CD4-positive, alpha-beta T cell treated with Interferon gamma for 1 hour (primary cell): ENCODE measurements around the gene DZANK1.
"Not testable (repeated sequence)": the region's sequence is repeated elsewhere in the genome, so short reads cannot be mapped to it uniquely, and the experiment has no call there.

ENCODE experiments used
- DNase-seq: peaks from one replicate; pipeline ENCODE4 v3.0.0-alpha.2; 2020

Gene DZANK1

DNA sequence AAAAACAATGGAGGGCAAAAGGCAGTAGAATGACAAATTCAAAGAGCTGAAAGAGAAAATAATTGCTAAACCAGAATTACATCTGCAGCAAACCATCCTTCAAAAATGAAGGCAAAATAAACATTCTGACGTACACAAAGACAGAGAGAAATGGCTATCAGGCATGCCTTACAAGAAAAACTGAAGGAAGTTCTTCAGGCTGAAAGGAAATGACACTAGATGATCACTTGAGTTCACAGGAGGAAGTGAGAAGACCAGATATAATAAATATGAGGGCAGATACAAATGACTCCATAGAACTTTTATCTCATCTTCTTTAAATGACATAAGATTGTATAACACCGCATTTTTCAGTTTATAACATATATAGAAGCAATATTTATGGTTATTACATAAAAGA lies 30.0 kb downstream of the DZANK1 start:
- DNase-seq: no peak

- no peak for DNase-seq
These were observed 35.6 kb downstream of the DZANK1 start for GRCh38 chr20:18431206-18431605.

DNA sequence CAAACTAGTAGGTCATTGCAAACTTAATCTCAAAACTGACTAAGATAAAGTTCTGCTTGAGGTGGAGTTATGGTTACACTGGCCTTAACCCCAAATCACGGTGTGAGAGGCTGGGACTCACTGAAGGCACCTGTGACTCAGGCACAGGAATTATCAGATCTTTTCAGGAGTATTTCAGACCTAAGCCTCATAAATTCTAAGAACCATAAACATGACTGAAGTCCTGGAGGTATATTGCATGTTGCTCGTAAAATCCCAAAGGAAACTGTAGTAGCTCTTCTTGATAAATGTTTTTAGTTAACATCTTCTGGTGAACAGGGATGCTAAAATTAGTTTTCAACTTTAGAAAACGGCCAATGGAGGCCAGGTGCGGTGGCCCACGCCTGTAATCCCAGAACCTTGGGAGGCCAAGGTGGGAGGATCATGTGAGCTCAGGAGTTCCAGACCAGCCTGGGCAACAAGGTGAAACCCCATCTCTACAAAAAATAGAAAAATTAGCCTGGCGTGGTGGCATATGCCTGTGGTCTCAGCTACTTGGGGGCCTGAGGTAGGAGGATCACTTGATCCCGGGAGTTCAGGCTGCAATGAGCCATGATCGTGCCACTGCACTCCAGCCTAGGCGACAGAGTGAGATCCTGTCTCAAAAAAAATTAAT lies 36.5 kb downstream of the DZANK1 start:
- no peak for DNase-seq

- no peak for DNase-seq
These were observed 38.2 kb downstream of the DZANK1 start for GRCh38 chr20:18428490-18429173.

GRCh38 chr20:18427214-18427613 lies 39.6 kb downstream of the DZANK1 start:
- no peak for DNase-seq

DNA sequence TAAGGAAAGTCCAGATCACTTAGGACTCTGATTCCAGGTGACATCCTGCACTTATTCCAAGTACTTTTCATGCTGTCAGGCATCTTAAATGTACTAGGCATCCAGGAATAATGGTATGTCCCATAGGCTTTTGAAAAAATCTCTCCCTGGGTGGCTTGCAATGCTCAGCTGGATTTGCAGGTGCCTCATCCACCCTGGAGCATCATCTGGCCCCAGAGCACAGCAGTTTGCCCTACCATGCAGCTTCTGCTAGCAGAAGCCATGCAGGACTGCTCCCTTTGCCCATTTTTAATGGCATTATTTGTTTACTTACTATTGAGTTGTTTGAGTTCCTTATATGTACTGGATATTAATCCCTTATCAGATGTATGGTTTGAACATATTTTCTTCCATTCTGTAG lies 45.2 kb downstream of the DZANK1 start:
- DNase-seq: no peak

DNA sequence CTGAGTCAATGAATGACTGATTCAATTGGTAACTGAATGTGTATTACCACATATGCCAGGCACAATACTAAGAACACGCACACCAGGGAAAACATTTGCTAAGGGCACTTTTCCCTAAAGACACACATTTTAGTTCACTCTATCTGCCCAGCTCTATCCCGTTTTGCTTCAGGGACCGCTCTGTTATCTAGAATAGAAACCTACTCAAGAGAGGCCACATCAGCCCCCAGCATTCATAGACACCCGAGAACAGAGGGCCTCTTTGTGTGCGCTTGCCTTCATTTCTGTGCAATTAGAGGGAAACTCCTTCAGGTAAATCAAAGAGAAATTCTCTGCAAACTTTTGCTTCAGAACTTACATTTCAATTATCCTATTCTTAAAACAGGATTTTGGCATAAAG lies 50.3 kb downstream of the DZANK1 start:
- no peak for DNase-seq

DNA sequence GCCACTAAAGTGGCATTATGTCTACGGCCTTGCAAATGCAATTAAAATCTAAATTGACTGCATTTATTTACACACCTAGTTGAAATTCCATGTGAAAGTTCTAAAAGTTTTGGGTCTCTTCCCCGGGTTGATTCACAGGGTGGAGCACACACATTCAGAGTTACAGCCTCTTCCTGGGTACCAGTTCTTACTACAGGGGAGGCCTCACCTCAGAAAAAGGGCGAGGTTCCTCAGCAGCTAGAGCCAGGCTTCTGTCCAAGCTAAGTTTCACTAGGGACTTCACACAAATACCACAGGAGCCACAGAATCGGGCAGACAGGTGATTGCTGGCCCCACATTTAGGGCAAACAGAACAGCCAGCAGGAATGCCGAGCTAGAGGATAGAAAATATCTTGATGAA lies 52.7 kb downstream of the DZANK1 start:
- no peak for DNase-seq

DNA sequence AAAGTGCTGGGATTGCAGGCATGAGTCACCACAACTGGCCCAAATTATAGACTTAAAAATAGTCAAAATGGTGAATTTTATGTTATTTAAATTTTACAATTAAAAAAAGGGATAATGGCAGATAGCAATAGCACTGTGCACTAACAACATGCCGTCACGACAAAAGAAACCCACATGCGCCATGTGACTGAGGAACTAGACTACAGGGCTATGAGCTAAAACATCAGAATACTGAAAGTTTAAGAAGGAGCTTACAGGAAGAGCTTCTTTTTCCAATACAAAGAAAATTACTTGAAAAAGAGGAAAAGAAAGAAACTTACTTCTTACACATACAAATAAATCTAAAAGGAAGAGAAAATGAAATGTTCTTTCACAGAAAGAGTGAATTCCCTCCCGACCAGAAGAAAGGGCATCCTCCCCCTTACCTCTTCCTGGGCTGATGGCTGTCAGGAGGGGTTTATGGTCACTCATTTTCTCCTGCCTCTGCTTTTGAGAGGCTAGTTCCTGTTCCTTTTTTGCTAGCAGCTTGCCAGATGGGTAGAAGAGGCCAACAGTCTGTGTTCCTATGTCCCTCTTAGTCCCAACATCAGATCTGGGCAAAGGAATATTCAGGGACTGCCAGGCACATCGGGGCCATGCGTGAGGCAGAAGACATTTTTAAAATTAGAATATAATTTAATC lies 54.5 kb downstream of the DZANK1 start:
- no peak for DNase-seq

- no peak for DNase-seq
These were observed 61.0 kb downstream of the DZANK1 start for GRCh38 chr20:18405826-18406225.

- no peak for DNase-seq
These were observed 62.7 kb downstream of the DZANK1 start for GRCh38 chr20:18404172-18404571.

- DNase-seq: no peak
These were observed 63.6 kb downstream of the DZANK1 start for GRCh38 chr20:18403269-18403668.

- DNase-seq: no peak
These were observed 65.5 kb downstream of the DZANK1 start for GRCh38 chr20:18401305-18401704.

- no peak for DNase-seq
These were observed 66.4 kb downstream of the DZANK1 start for GRCh38 chr20:18400460-18400859.

DNA sequence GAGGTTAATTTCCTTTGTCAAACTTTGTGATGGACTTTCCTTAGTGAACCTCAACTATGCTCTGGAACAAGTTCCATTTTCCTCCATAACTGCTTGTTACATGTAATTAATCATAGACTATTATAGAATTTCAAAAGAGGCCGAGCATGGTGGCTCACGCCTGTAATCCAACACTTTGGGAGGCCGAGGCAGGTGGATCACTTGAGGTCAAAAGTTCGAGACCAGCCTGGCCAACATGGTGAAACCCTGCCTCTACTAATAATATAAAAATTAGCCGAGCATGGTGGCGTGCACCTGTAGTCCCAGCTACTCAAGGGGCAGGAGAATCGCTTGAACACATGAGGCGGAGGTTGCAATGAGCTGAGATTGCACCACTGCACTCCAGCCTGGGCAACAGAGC lies 68.1 kb downstream of the DZANK1 start:
- not testable (repeated sequence) for DNase-seq

DNA sequence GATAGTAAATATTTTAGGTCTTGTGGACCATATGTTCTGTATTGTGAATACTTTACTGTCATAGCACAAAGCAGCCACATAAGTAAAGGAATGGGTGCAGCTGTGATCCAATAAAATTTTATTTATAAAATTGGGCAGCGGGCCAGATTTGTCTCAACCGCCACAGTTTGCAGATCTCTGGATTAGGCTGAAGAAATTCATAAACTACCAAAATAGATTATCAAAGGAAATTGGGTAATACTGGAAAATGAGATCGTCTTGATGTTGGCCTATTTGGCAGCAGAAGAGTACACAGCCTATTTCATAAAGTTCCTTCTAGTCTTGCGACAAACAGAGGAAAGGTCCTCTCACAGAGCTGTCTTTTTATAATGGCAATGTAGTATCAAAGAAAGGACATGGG lies 69.8 kb downstream of the DZANK1 start:
- DNase-seq: no peak

GRCh38 chr20:18395544-18395943 lies 71.3 kb downstream of the DZANK1 start:
- no peak for DNase-seq

- DNase-seq: no peak
These were observed 72.5 kb downstream of the DZANK1 start for GRCh38 chr20:18394363-18394762.

- DNase-seq: no peak
These were observed 75.1 kb downstream of the DZANK1 start for GRCh38 chr20:18391686-18392085.

DNA sequence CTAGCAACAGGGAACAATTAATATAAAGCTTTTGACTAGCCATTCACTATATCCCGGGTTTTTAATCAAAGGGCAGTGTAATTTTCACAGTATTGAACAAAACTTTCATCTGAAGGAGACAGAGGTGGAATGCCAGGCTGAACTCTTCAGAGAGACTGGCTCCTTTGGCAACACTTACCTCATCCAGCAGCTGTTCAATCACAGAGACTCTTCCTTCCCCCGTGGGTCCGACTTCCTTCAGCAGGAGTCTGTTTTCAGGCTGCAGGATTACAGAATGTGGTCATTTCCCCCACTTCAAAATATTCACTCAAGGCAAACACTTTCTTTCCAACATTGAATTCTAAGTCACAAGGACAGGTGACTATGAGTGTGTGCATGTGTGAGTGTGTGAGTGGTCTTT lies 76.6 kb downstream of the DZANK1 start:
- no peak for DNase-seq

- DNase-seq: no peak
These were observed 78.0 kb downstream of the DZANK1 start for GRCh38 chr20:18388860-18389259.

DNA sequence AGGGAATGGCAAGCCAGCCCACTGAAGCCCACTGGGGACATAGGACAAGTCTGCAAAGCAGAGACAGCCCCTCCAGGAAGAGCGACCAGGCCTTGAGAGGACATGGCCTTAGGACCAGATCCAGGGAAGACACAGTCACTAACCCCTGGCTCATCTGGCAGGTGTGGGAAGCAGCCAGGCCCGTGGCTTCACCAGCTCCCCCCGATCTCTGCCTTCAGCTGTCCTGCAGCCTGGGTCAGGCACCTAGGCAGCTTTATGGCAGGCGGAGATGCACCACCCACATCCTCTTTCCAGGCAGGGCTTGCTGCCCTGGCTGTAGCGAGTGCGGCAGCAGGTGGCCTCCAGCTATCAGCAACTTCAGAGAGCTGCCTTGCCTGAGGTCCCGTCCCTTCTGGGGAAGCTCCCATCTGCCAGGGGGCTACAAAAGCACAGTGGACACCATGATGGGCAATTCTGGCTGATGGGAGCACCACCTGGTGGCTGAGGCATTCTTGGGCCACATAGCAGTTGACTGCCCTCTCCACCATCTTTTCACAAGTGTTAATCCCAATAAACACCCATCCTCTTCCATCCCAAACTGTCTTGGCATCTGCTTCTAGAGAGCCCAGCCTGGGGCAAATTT lies 85.8 kb downstream of the DZANK1 start:
- DNase-seq: no peak

- DNase-seq: no peak
These were observed 88.8 kb downstream of the DZANK1 start for GRCh38 chr20:18377896-18378481.
